Nephron progenitor cell (in vitro differentiated cells): ENCODE data around the gene GPR148.

Experiments used
- DNase-seq: peaks from one replicate; pipeline ENCODE4 v3.0.0; 2021
- H3K27ac Mint-ChIP-seq: 2 replicates; pipeline ENCODE4 v1.8.0; 2021; ENCODE audit warnings: mild to moderate bottlenecking, moderate library complexity, mixed read lengths
- H3K27me3 Mint-ChIP-seq: 2 replicates; pipeline ENCODE4 v1.8.0; 2021; ENCODE audit warnings: mild to moderate bottlenecking, low read depth, mixed read lengths; ENCODE audit not compliant: poor library complexity
- H3K36me3 Mint-ChIP-seq: 2 replicates; pipeline ENCODE4 v1.8.0; 2021; ENCODE audit warnings: low read depth, mixed read lengths
- H3K4me1 Mint-ChIP-seq: 2 replicates; pipeline ENCODE4 v1.8.0; 2021; ENCODE audit warnings: mixed read lengths
- H3K4me3 Mint-ChIP-seq: 2 replicates; pipeline ENCODE4 v1.8.0; 2021; ENCODE audit warnings: mild to moderate bottlenecking, moderate library complexity, mixed read lengths
- H3K9me3 Mint-ChIP-seq: 2 replicates; pipeline ENCODE4 v1.8.0; 2021; ENCODE audit warnings: mild to moderate bottlenecking, moderate library complexity, mixed read lengths
- TF ChIP-seq, protein P1 (sequence below): fragments of 200-600 bp; sonication (generic); IDR thresholded peaks from 2 replicates; pipeline ENCODE4 v1.5.0; 2021; ENCODE audit warnings: antibody characterized with exemption

GPR148 gene

DNA sequence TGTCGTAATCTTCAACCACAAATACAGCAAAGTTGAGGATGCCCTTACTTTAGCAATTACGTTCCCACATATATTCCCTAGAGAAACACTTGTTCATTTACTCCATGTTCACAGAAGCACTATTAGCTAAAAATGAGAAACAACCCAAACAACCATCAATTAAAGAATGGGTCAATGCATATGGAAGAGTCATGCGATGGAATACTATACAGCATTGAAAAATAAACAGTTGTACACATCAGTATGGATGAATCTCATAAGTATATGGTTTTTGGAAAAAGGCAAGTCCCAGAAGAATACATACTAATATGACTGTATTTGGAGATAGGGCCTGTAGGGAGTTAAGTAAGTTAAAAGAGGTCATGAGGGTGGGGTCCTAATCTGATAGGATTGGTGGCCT, 6.3 kb downstream of the GPR148 start:
- peaks cover 4% of the 10 kb centered on the region for H3K9me3 Mint-ChIP-seq
- no peaks in the 10 kb centered on the region for H3K4me1 Mint-ChIP-seq
- DNase-seq = no peak
- no peak overlapping the region for H3K27ac Mint-ChIP-seq
- no peaks in the 10 kb centered on the region for H3K36me3 Mint-ChIP-seq
- H3K4me3 Mint-ChIP-seq = no peak overlapping the region
- H3K27me3 Mint-ChIP-seq = peaks cover 7% of the 10 kb centered on the region
- TF ChIP-seq, protein P1, sequence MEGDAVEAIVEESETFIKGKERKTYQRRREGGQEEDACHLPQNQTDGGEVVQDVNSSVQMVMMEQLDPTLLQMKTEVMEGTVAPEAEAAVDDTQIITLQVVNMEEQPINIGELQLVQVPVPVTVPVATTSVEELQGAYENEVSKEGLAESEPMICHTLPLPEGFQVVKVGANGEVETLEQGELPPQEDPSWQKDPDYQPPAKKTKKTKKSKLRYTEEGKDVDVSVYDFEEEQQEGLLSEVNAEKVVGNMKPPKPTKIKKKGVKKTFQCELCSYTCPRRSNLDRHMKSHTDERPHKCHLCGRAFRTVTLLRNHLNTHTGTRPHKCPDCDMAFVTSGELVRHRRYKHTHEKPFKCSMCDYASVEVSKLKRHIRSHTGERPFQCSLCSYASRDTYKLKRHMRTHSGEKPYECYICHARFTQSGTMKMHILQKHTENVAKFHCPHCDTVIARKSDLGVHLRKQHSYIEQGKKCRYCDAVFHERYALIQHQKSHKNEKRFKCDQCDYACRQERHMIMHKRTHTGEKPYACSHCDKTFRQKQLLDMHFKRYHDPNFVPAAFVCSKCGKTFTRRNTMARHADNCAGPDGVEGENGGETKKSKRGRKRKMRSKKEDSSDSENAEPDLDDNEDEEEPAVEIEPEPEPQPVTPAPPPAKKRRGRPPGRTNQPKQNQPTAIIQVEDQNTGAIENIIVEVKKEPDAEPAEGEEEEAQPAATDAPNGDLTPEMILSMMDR = no peak

DNA sequence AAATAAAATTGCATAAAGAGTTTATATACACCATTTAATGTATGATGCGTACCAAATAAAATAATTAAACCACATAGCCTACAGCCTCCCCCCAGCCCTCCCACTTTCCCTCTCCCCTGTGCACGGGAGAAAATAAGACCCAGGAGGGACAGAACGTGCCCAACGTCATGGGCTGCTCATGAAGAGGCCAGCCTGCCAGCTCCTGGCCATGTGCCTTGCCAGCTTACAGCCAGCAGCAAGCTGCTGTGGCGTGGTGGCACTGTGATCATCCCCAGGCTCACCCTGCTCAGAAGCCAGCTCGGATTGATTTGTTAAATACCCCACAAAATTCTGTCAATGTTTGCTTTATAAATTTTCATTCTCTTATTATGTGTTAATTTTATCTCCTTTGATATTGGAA, 7.6 kb downstream of the GPR148 start:
- no peak overlapping the region for H3K27ac Mint-ChIP-seq
- H3K4me1 Mint-ChIP-seq = peaks cover 6% of the 10 kb centered on the region
- H3K36me3 Mint-ChIP-seq = no peaks in the 10 kb centered on the region
- H3K4me3 Mint-ChIP-seq = no peak overlapping the region
- H3K9me3 Mint-ChIP-seq = peaks cover 4% of the 10 kb centered on the region
- H3K27me3 Mint-ChIP-seq = peaks cover 3% of the 10 kb centered on the region
- no peak for DNase-seq
- TF ChIP-seq, protein P1 = no peak

DNA sequence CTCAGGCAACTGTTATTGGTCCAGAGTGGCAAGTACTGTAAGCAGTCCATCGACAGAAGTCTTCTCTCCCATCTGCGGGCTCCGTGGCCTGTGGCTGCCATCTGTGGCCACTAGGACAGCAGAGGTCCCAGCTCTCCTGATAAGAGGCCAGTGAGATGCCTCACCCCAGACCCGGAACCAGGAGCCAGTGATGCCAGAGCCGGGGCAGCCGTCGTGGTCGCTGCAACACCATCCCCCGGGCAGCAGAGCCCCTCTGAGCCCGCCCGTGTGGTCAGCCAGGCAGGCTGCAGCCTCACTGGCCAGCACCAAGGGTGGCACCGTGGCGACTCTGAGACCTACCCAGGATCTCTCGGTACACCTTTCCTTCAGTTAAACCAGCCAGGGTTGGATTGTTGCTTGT, 8.7 kb downstream of the GPR148 start:
- no peaks in the 10 kb centered on the region for H3K36me3 Mint-ChIP-seq
- no peak overlapping the region for H3K4me3 Mint-ChIP-seq
- peaks cover 6% of the 10 kb centered on the region for H3K4me1 Mint-ChIP-seq
- DNase-seq = no peak
- peaks cover 4% of the 10 kb centered on the region for H3K9me3 Mint-ChIP-seq
- no peak overlapping the region for H3K27ac Mint-ChIP-seq
- TF ChIP-seq, protein P1 = no peak
- H3K27me3 Mint-ChIP-seq = peaks cover 3% of the 10 kb centered on the region

DNA sequence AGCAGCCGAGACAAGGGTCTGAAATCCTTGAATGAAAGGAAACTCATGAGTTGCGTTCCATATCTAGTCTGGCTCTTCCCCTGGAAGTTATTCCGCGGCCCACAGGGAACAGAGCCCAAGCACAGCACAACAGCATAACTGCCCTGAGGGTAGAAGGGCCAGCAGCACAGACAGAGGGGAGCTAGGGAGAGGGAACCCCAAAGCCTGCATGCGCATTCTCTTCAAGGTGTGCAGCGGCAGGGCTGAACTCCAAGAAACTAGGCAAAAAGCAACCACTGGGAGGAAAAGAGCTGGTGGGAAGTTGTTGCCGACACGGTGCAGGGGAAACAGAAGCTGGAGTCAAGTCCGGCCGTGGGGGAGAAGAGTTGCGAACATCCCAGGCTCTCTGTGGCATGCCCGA, 11.8 kb downstream of the GPR148 start:
- TF ChIP-seq, protein P1 = no peak
- no peak overlapping the region for H3K27ac Mint-ChIP-seq
- H3K4me1 Mint-ChIP-seq = peaks cover 14% of the 10 kb centered on the region
- peaks cover 6% of the 10 kb centered on the region for H3K9me3 Mint-ChIP-seq
- no peaks in the 10 kb centered on the region for H3K36me3 Mint-ChIP-seq
- peaks cover 3% of the 10 kb centered on the region for H3K27me3 Mint-ChIP-seq
- H3K4me3 Mint-ChIP-seq = no peak overlapping the region
- DNase-seq = no peak

DNA sequence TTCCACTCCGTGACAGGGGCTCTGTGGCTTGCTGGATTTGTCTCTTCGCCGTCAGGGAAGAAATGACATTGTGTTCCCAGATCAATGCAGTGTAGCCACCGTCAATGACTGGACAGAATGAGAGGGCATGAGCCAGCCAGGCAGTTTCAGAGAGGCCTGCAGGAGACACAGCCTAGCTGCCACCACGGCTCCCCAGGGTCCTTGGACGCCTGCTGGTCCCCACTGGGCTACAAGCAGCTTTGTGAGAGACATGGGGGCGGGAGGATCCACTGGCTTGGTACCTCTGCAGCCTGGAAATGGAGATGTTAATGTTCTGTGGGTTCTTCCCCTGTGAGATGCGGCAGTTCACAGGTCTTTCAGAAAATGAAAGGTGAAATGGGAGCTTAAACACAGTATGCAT, 14.4 kb downstream of the GPR148 start:
- peaks cover 14% of the 10 kb centered on the region for H3K4me1 Mint-ChIP-seq
- DNase-seq = no peak
- H3K4me3 Mint-ChIP-seq = no peak overlapping the region
- TF ChIP-seq, protein P1 = no peak
- H3K27me3 Mint-ChIP-seq = peaks cover 12% of the 10 kb centered on the region
- no peaks in the 10 kb centered on the region for H3K36me3 Mint-ChIP-seq
- no peak overlapping the region for H3K27ac Mint-ChIP-seq
- peaks cover 6% of the 10 kb centered on the region for H3K9me3 Mint-ChIP-seq

DNA sequence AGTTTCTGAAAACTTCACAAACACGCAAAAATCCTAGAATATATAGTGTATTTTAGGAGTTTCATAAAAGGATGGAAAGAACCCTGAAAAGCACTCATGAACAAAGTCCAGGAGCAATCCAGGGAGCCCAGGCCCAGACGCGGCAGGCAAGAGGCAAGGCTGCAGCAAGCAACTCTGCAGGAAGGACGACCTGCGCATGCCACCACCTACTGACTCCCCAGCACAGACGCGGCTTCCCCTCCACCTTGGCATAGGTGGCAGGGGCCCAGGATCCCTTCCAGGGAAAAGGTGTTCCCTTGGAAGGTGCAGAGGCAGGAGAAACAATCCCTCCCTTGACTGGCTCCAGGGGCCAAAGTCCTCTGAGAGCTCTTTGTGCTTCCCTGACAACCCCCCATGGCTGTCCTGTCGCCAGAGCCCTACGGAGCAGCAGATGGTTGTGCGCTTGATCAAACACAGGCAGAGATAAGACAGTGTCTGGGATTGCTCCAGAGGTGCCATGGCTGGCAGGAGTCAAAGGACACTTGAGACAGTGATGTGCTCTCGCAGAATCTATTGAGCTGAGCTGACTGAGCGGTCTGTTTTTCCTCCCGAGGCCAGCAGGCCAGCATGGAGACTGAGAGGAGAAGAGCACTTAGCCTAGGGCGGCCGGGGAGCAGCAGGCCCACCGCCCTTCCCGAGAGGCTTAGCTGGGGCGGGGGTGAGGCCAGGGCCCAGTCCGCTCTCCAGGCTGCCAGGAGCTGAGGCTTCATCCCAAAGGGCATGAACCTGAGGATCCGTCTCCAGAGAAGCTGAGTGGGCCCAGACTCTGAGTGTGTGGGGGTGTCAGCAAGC, 15.6 kb downstream of the GPR148 start:
- H3K4me1 Mint-ChIP-seq = peaks cover 14% of the 10 kb centered on the region
- TF ChIP-seq, protein P1 = no peak
- H3K4me3 Mint-ChIP-seq = no peak overlapping the region
- H3K27ac Mint-ChIP-seq = no peak overlapping the region
- peaks cover 6% of the 10 kb centered on the region for H3K9me3 Mint-ChIP-seq
- peaks cover 12% of the 10 kb centered on the region for H3K27me3 Mint-ChIP-seq
- DNase-seq = no peak
- no peaks in the 10 kb centered on the region for H3K36me3 Mint-ChIP-seq
